Spleen (tissue), 11 donors: ENCODE measurements around the gene IL17RD. TPM values are rescaled to one million over a fixed set of nuclear protein-coding genes. Genes with fewer than 3 reads are reported as not detected.

Experiments
- DNase-seq: peaks from one replicate; pipeline ENCODE4 v3.0.0-alpha.2; 2020
- H3K27ac ChIP-seq, 8 donors: fragments of 200-600 bp; sonication (generic) in 7 of 8; 1 replicate in 4 of 8; 2 replicates in 4 of 8; pipeline versions ENCODE4 v1.5.0 to v1.8.0; 2016 to 2021; ENCODE audit warnings: inconsistent platforms in 4 of 8, mild to moderate bottlenecking in 4 of 8, moderate library complexity in 1 of 8
- H3K27me3 ChIP-seq, 7 donors: fragments of 200-600 bp; sonication (generic) in 6 of 7; replicated peaks in 1 of 7; 1 replicate in 4 of 7; 2 replicates in 3 of 7; pipeline versions ENCODE4 v1.5.0 to v1.8.0; 2016 to 2021; ENCODE audit warnings: inconsistent platforms in 3 of 7, mild to moderate bottlenecking in 1 of 7
- H3K36me3 ChIP-seq, 6 donors: fragments of 200-600 bp; sonication (generic) in 5 of 6; 1 replicate in 4 of 6; 2 replicates in 2 of 6; pipeline versions ENCODE4 v1.5.0 to v1.8.0; 2016 to 2021; ENCODE audit warnings: inconsistent platforms in 2 of 6
- H3K4me1 ChIP-seq, 6 donors: fragments of 200-600 bp; sonication (generic) in 5 of 6; 1 replicate in 3 of 6; 2 replicates in 3 of 6; pipeline versions ENCODE4 v1.5.0 to v1.8.0; 2016 to 2021; ENCODE audit warnings: inconsistent platforms in 3 of 6
- H3K4me3 ChIP-seq, 8 donors: fragments of 200-600 bp; sonication (generic) in 7 of 8; 1 replicate in 4 of 8; 2 replicates in 4 of 8; pipeline versions ENCODE4 v1.5.0 to v1.8.0; 2016 to 2021; ENCODE audit warnings: inconsistent platforms in 4 of 8, mild to moderate bottlenecking in 4 of 8, moderate library complexity in 2 of 8
- H3K9me3 ChIP-seq, 8 donors: fragments of 200-600 bp; sonication (generic) in 7 of 8; 1 replicate in 4 of 8; 2 replicates in 4 of 8; pipeline versions ENCODE4 v1.5.0 to v1.8.0; 2016 to 2021; ENCODE audit warnings: inconsistent platforms in 4 of 8
- CTCF ChIP-seq, 11 experiments: fragments of 200-600 bp in 7 of 11; fragments of 450-650 bp in 4 of 11; sonication (generic) in 4 of 11; IDR thresholded peaks in 8 of 11; conservative IDR thresholded peaks in 3 of 11; 1 replicate in 7 of 11; 2 replicates in 4 of 11; pipeline versions ENCODE4 v1.4.0 to v1.8.0; 2016 to 2021; ENCODE audit warnings: antibody characterized with exemption in 11 of 11, inconsistent platforms in 4 of 11, mild to moderate bottlenecking in 1 of 11
- POLR2A ChIP-seq, 3 donors: fragments of 450-650 bp; IDR thresholded peaks; one replicate each; pipeline ENCODE4 v1.5.1; 2017; ENCODE audit warnings: antibody characterized with exemption in 3 of 3, mild to moderate bottlenecking in 1 of 3
- POLR2AphosphoS5 ChIP-seq, 3 donors: sonication (generic); formaldehyde crosslinking; IDR thresholded peaks; one replicate each; pipeline ENCODE4 v1.5.1; 2017; ENCODE audit warnings: antibody characterized with exemption in 3 of 3
- WGBS, 5 donors: extraction: QIAGEN DNeasy Blood & Tissue Kit in 3 of 5; methylation state at CpG; one replicate each; pipeline versions ENCODE4 v1.1.5 to v1.1.7; 2013 to 2018; 5-methylcytosine and 5-hydroxymethylcytosine counted together
- intact Hi-C: fragments of 100-400 bp; cut with DNase I; formaldehyde crosslinking; loops from one replicate; pipeline ENCODE4 v1.15.0; 2023; ENCODE audit warnings: low total_unique reads
- polyA plus RNA-seq, 3 donors: library from polyadenylated mRNA; stranded (reverse); fragments of 200-250 nt; gene quantifications; one replicate each; pipeline ENCODE4 v1.2.1, GENCODE V29; 2013
- total RNA-seq, 7 donors: library from RNA; depleted of rRNA in 3 of 7; stranded (reverse); fragments of >200 nt in 3 of 7; fragmentation: NEBNext Ultra II Directional in 4 of 7; extraction: Animal tissue kit (Norgen Biotek cat#: 25700) in 4 of 7; gene quantifications; one replicate each; pipeline versions ENCODE4 v1.1.0 to v1.2.1, GENCODE V29; 2016 to 2021
- donor health status: healthy with polysubstance abuse.
- donor health status: DM: no; HTN: no; CAD: no; lungs with moderate emphysema.
- donor health status: DM: no; HTN: no; CAD: no.
- donor health status: Bipolar disorder and iron deficiency.
- donor health status: healthy.
- donor health status: DM: no; HTN: no; CAD: no.
- donor health status: DM: yes; HTN: yes; CAD: no.

IL17RD gene
- total and polyA plus RNA-seq, 10 donors: 0.20 to 15.9 (median 2.8) TPM

- Histone ChIP-seq H3K9me3 (no peaks in the 10 kb centered on the region), H3K4me1 (no peaks in the 10 kb centered on the region), H3K27ac (no peak overlapping the region), H3K36me3 (no peaks in the 10 kb centered on the region), H3K4me3 (no peak overlapping the region), H3K27me3 (peaks cover 0 to 11% (median 0%) of the 10 kb centered on the region in 7 donors)
- intact Hi-C loops: no loop called here
- no peak for DNase-seq
- WGBS, 5 donors: 60 to 72% (median 67%) methylated on average over 5 of the region's 5 CpGs
- TF ChIP-seq POLR2A (IDR thresholded peaks at IDR 0.05) (no peak), POLR2AphosphoS5 (IDR thresholded peaks at IDR 0.05) (no peak), CTCF (IDR thresholded peaks at IDR 0.05 in 8 of 11, conservative IDR thresholded peaks at IDR 0.05 in 3 of 11) (no peak)
These were observed 29.0 kb downstream of the IL17RD start for GRCh38 chr3:57135964-57136719.

GRCh38 chr3:57133157-57133556 is 32.0 kb downstream of the IL17RD start:
- 64 to 79% (median 68%) methylated on average over 4 of the region's 4 CpGs for WGBS, 5 donors
- H3K36me3 ChIP-seq: no peaks in the 10 kb centered on the region

GRCh38 chr3:57132674-57133073 is 32.5 kb downstream of the IL17RD start:
- 68 to 99% (median 94%) methylated on average over 2 of the region's 2 CpGs for WGBS, 5 donors
- Histone ChIP-seq H3K27me3 (no peaks in the 10 kb centered on the region), H3K27ac (no peak overlapping the region), H3K4me3 (no peak overlapping the region), H3K9me3 (no peaks in the 10 kb centered on the region), H3K4me1 (peaks cover 0 to 7% (median 3%) of the 10 kb centered on the region in 6 donors), H3K36me3 (no peaks in the 10 kb centered on the region)
- no peak for DNase-seq
- no peak for TF ChIP-seq CTCF (IDR thresholded peaks at IDR 0.05 in 8 of 11, conservative IDR thresholded peaks at IDR 0.05 in 3 of 11)
- TF ChIP-seq POLR2AphosphoS5 (IDR thresholded peaks at IDR 0.05): no peak
- no peak for TF ChIP-seq POLR2A (IDR thresholded peaks at IDR 0.05)
- intact Hi-C loops: no loop called here

More at GRCh38 chr3:57133157-57133556, 32.0 kb downstream of the IL17RD start:
- no peaks in the 10 kb centered on the region for H3K9me3 ChIP-seq
- no peaks in the 10 kb centered on the region for H3K27me3 ChIP-seq
- H3K4me3 ChIP-seq: no peak overlapping the region
- DNase-seq: no peak
- intact Hi-C loops: no loop called here
- TF ChIP-seq POLR2AphosphoS5 (IDR thresholded peaks at IDR 0.05) (no peak), POLR2A (IDR thresholded peaks at IDR 0.05) (no peak), CTCF (IDR thresholded peaks at IDR 0.05 in 8 of 11, conservative IDR thresholded peaks at IDR 0.05 in 3 of 11) (no peak)
- H3K27ac ChIP-seq: no peak overlapping the region
- peaks cover 0 to 7% (median 3%) of the 10 kb centered on the region in 6 donors for H3K4me1 ChIP-seq

GRCh38 chr3:57131210-57131588 is 34.0 kb downstream of the IL17RD start:
- 70 to 87% (median 79%) methylated on average over 4 of the region's 4 CpGs for WGBS, 5 donors
- Histone ChIP-seq H3K27ac (no peak overlapping the region), H3K27me3 (no peaks in the 10 kb centered on the region), H3K4me1 (peaks cover 0 to 10% (median 4%) of the 10 kb centered on the region in 6 donors), H3K9me3 (no peaks in the 10 kb centered on the region), H3K4me3 (no peak overlapping the region), H3K36me3 (no peaks in the 10 kb centered on the region)
- TF ChIP-seq CTCF (IDR thresholded peaks at IDR 0.05 in 8 of 11, conservative IDR thresholded peaks at IDR 0.05 in 3 of 11): no peak
- DNase-seq: no peak
- intact Hi-C loops: no loop called here
